GM19468 (cell line): ENCODE results near the gene DIDO1.

Experiments used
- ATAC-seq: cut with Tn5 transposase; IDR thresholded peaks from one replicate; pipeline ENCODE4 v1.9.1; 2021; ENCODE audit warnings: mild to moderate bottlenecking, moderate library complexity, moderate number of reproducible peaks; ENCODE audit not compliant: unreplicated experiment; ENCODE audit errors: extremely low read depth

The DIDO1 gene

GRCh38 chr20:62840244-62841197 lies 85.8 kb downstream of the DIDO1 start:
- ATAC-seq: no peak

- ATAC-seq: no peak
These were observed 86.5 kb downstream of the DIDO1 start for GRCh38 chr20:62839816-62840215.

GRCh38 chr20:62839261-62839660 lies 87.0 kb downstream of the DIDO1 start:
- no peak for ATAC-seq

- peak; percentile 68 for ATAC-seq
These were observed 88.0 kb downstream of the DIDO1 start for GRCh38 chr20:62838128-62838891.

- ATAC-seq: no peak
These were observed 88.5 kb downstream of the DIDO1 start for GRCh38 chr20:62837790-62838127.

- no peak for ATAC-seq
These were observed 89.3 kb downstream of the DIDO1 start for GRCh38 chr20:62836967-62837490.

- no peak for ATAC-seq
These were observed 90.1 kb downstream of the DIDO1 start for GRCh38 chr20:62835931-62836861.

GRCh38 chr20:62834967-62835730 lies 91.2 kb downstream of the DIDO1 start:
- no peak for ATAC-seq

- peak; percentile 15 for ATAC-seq
These were observed 93.3 kb downstream of the DIDO1 start for GRCh38 chr20:62832951-62833391.

GRCh38 chr20:62832212-62832922 lies 93.9 kb downstream of the DIDO1 start:
- ATAC-seq: peak; percentile 54

- no peak for ATAC-seq
These were observed 94.5 kb downstream of the DIDO1 start for GRCh38 chr20:62831854-62832211.

GRCh38 chr20:62831361-62831788 lies 94.9 kb downstream of the DIDO1 start:
- no peak for ATAC-seq

GRCh38 chr20:62830821-62831220 lies 95.5 kb downstream of the DIDO1 start:
- no peak for ATAC-seq

- ATAC-seq: no peak
These were observed 96.1 kb downstream of the DIDO1 start for GRCh38 chr20:62830251-62830650.

- ATAC-seq: no peak
These were observed 96.8 kb downstream of the DIDO1 start for GRCh38 chr20:62829231-62830230.

GRCh38 chr20:62828511-62829230 lies 97.6 kb downstream of the DIDO1 start:
- no peak for ATAC-seq

GRCh38 chr20:62828051-62828450 lies 98.3 kb downstream of the DIDO1 start:
- no peak for ATAC-seq
